Ovary (tissue), 3 donors: ENCODE measurements around the gene GAREM2.

Source experiments
- POLR2A ChIP-seq: fragments of 450-650 bp; IDR thresholded peaks from one replicate; pipeline ENCODE4 v1.6.1; 2017; ENCODE audit warnings: antibody characterized with exemption, mild to moderate bottlenecking, moderate library complexity
- TF ChIP-seq, protein P1 (sequence below), 3 donors: fragments of 450-650 bp in 2 of 3; fragments of 200-600 bp in 1 of 3; IDR thresholded peaks; one replicate each; pipeline versions ENCODE4 v1.5.1 to v1.8.0; 2016 to 2022; ENCODE audit warnings: antibody characterized with exemption in 3 of 3, mild to moderate bottlenecking in 1 of 3
- donor health status: DM: no; HTN: no; CAD: no.

DNA sequence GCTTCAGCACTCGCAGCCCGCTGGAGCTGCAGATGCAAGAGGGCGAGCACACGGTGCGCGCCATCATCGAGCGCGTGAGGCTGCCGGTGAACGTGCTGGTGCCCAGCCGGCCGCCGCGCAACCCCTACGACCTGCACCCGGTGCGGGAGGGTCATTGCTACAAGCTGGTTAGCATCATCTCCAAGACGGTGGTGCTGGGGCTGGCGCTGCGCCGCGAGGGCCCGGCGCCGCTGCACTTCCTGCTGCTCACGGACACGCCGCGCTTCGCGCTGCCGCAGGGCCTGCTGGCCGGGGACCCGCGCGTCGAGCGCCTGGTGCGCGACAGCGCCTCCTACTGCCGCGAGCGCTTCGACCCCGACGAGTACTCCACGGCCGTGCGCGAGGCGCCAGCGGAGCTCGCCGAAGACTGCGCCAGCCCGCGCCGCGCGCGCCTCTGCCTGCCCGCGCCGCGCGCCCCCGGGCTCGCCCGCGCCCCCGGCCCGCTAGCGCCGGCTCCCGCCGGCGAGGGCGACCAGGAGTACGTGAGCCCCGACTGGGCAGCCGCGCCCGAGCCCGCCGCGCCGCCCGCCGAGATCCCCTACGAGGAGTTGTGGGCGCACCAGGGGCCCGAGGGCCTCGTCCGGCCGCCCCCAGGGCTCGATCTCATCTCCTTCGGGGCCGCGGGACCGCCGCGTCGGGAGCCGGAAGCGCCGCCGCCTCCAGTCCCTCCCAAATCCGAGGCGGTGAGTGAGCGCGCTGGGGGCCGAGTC is 11.8 kb downstream of the GAREM2 start:
- TF ChIP-seq, protein P1, sequence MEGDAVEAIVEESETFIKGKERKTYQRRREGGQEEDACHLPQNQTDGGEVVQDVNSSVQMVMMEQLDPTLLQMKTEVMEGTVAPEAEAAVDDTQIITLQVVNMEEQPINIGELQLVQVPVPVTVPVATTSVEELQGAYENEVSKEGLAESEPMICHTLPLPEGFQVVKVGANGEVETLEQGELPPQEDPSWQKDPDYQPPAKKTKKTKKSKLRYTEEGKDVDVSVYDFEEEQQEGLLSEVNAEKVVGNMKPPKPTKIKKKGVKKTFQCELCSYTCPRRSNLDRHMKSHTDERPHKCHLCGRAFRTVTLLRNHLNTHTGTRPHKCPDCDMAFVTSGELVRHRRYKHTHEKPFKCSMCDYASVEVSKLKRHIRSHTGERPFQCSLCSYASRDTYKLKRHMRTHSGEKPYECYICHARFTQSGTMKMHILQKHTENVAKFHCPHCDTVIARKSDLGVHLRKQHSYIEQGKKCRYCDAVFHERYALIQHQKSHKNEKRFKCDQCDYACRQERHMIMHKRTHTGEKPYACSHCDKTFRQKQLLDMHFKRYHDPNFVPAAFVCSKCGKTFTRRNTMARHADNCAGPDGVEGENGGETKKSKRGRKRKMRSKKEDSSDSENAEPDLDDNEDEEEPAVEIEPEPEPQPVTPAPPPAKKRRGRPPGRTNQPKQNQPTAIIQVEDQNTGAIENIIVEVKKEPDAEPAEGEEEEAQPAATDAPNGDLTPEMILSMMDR (IDR thresholded peaks at IDR 0.05): peak; percentile 29 to 81 (median 70)
- peak; percentile 32 for TF ChIP-seq POLR2A
